Hair follicle dermal papilla cell (primary cell): ENCODE results near the gene LYSMD2. TPM values are rescaled to one million over a fixed set of nuclear protein-coding genes. Genes with fewer than 3 reads are reported as not detected.

ENCODE experiments used
- total RNA-seq: library from RNA; depleted of rRNA; stranded (reverse); fragments of >200 nt; gene quantifications from 2 replicates; pipeline ENCODE4 v1.2.3, GENCODE V29; 2012

LYSMD2 gene, protein sequence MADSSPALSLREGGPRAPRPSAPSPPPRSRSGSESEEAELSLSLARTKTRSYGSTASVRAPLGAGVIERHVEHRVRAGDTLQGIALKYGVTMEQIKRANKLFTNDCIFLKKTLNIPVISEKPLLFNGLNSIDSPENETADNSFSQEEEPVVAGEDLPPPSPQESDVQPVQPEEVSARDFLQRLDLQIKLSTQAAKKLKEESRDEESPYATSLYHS
- 5.4 and 7.5 TPM in 2 replicates for total RNA-seq

DNA sequence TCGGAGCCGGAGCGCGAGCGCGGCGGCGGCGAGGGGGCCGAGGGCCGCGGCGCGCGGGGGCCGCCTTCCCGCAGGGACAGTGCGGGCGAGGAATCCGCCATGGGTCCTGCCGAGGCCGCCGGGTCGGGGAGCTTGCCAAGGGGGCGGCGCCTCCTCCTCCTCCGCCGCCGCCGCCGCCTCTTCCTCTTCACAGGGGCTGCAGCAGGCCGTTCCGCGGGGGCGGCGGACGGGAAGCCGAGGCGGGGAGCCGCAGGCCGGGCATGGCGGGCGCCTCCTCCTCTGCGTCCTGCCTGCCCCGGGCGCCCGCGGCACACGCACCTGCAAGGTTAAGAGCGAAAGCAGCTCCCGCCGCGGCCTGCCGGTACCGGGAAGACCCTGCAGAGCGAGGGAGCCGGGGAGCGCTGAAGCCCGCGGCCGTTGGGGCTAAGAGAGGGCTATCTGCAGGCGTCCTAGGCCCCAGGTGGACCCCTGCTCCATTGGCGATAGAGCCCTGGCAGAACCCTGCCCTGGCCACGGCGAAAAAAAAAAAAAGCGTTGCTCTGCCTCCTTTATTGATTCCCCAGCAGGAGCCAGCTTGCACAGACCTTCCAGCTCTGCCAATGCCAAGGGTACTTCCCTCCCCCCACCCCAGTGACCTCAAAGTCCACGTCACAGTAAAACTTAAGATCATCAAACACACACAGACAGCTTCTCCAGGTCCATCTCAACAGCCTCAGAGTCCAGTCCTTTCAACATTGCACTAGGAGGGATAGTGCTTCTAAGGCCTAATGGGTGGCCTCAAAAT is at the start of gene LYSMD2:
LYSMD2 (minus strand) TSS at position 134 of the 784 bp plus-strand sequence; CDS start at position 101, 33 bp downstream.

DNA sequence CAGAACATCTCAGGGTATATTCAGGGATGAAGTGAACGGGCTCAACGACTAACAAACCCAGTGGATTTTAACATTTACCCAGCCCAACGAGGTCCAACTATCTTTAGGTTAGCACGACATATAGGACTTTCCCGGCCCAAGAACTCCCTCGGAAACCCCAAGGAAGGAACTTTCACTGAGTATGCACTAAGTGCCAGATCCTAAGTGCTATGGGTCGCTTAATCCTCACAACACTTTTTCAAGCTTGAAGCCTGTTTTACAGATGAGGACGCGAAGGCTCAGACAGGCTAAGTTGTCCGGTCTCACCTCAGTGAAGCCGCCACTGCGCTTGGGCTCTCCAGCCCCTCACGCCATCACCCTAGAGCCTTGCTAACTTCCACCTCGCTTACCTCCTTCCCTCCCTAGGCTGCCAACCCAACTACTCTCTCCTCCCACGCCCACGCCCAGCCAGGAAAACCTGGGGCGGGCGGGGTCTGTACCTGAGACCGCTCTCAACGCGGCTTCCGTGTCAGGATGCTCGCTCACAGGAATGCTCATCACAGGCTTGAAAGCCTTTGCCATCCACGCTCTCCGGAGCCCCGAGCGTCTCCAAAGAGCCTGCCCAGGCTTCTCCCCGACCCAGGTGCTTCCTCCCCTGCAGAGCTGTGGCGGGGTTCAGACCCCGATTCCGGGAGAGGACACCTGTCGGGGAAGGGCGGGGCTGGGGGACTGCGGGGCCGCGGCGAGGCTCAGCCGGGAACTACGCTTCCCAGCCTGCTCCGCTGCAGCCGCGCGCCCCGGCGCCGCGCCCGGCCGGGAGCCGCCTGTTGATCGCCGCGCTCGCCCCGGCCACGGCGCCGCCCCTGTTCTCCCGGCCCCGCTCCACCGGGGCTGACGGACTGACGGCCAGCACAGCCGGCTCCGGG is 13.6 kb upstream of the LYSMD2 start, which contains the start of gene TMOD2:
TMOD2 (plus strand) TSS at position 806 of the 905 bp plus-strand sequence. CDS start 14,845 bp downstream, outside the sequence.

DNA sequence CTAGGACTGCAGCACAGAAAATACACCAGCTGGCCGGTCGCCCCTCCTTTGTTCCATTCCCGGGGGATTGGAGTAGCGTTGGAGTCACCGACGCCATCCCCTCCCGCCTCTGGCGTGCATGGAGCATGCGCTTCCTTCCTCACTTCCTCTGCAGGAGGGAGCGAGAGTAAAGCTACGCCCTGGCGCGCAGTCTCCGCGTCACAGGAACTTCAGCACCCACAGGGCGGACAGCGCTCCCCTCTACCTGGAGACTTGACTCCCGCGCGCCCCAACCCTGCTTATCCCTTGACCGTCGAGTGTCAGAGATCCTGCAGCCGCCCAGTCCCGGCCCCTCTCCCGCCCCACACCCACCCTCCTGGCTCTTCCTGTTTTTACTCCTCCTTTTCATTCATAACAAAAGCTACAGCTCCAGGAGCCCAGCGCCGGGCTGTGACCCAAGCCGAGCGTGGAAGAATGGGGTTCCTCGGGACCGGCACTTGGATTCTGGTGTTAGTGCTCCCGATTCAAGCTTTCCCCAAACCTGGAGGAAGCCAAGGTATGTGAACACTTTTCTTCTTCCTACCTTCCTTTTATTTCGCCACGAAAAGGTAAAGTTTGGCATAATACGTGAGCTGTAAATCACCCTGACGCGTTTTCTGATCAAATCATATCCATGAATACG is 56.0 kb downstream of the LYSMD2 start, which contains the start of gene SCG3:
SCG3 (plus strand) TSS at position 201 of the 661 bp plus-strand sequence; CDS start at position 454, 253 bp downstream.

Other genes with a start within 250 kb of the LYSMD2 start
- gene DMXL2, start 114.9 kb downstream of the LYSMD2 start, total RNA-seq: 19.7 and 29.5 TPM in 2 replicates
- gene SCG3, start 56.2 kb downstream of the LYSMD2 start, total RNA-seq: not detected in 2 replicates
- gene TMOD2, start 13.9 kb upstream of the LYSMD2 start, total RNA-seq: 10.4 and 11.0 TPM in 2 replicates
- 49.4 and 58.9 TPM in 2 replicates for gene TMOD3, start 92.0 kb upstream of the LYSMD2 start, total RNA-seq
- gene LEO1, start 234.1 kb upstream of the LYSMD2 start, total RNA-seq: 13.0 and 14.1 TPM in 2 replicates